Measurements from ENCODE around the gene CENPT. TPM values are rescaled to one million over a fixed set of nuclear protein-coding genes. Genes with fewer than 3 reads are reported as not detected.
"Not testable (repeated sequence)": the region's sequence is repeated elsewhere in the genome, so short reads cannot be mapped to it uniquely, and the experiment has no call there.

Gene CENPT
- total and polyA plus RNA-seq, 2 experiments from 2014 or later, result 61.8 to 65.2 TPM

DNA sequence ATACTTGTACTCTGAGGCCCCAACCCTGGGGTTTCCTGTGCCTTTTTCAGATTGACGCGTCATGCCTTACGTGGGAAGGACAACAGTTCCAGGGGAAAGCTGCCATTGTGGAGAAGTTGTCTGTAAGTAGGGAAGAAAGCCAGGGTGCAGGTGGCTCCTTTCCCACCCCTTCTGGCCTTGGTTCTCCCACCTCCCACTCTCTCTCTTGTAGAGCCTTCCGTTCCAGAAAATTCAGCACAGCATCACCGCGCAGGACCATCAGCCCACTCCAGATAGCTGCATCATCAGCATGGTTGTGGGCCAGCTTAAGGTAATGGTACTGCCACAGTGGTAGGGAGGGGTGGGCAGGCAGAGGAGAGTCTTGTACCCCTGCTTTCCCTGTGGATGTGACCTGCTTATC is 20.8 kb upstream of the CENPT start:
- H3K36me3 ChIP-seq, result peaks cover 31% of the 10 kb centered on the region
- no peak for DNase-seq (ENCODE audit: low read depth in 1 of 2, low spot score in 1 of 2)
- TF ChIP-seq, protein P1, sequence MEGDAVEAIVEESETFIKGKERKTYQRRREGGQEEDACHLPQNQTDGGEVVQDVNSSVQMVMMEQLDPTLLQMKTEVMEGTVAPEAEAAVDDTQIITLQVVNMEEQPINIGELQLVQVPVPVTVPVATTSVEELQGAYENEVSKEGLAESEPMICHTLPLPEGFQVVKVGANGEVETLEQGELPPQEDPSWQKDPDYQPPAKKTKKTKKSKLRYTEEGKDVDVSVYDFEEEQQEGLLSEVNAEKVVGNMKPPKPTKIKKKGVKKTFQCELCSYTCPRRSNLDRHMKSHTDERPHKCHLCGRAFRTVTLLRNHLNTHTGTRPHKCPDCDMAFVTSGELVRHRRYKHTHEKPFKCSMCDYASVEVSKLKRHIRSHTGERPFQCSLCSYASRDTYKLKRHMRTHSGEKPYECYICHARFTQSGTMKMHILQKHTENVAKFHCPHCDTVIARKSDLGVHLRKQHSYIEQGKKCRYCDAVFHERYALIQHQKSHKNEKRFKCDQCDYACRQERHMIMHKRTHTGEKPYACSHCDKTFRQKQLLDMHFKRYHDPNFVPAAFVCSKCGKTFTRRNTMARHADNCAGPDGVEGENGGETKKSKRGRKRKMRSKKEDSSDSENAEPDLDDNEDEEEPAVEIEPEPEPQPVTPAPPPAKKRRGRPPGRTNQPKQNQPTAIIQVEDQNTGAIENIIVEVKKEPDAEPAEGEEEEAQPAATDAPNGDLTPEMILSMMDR (IDR thresholded peaks at IDR 0.05; ENCODE audit: low read depth, low read length), result no peak

DNA sequence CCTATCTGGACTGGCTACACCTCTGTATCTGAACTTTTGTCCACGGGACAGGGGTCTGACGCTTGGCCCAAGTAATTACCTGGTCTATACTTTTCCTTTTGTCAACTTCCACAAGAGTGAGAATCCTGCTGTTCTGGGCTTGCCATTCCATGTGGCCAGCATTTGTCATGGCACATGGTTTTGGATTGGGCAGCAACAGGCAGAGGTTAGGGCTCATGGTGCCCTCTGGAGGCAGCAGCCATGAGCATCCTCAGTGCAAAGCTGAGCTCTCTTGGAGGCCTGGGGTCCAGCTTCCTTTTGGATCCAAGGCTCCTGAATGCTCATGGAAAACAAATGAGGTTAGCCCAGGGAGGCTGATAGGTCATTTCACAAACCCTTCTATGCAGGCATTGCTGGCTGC is 17.8 kb upstream of the CENPT start:
- Histone ChIP-seq H3K27me3 (no peaks in the 10 kb centered on the region), H3K9me3 (ENCODE audit: low read depth) (no peaks in the 10 kb centered on the region), H3K4me1 (ENCODE audit: low read depth) (peaks cover 8% of the 10 kb centered on the region), H3K27ac (no peak overlapping the region), H3K36me3 (peaks cover 22% of the 10 kb centered on the region), H3K4me3 (no peak overlapping the region)
- TF ChIP-seq, protein P1 (IDR thresholded peaks at IDR 0.05; ENCODE audit: low read depth, low read length), result peak; percentile 48
- DNase-seq (ENCODE audit: low read depth in 1 of 2, low spot score in 1 of 2), result peak; percentile 31 to 57

More for the DNA sequence above, 20.8 kb upstream of the CENPT start:
- no peak overlapping the region for H3K4me3 ChIP-seq
- no peaks in the 10 kb centered on the region for H3K27me3 ChIP-seq
- no peaks in the 10 kb centered on the region for H3K4me1 ChIP-seq (ENCODE audit: low read depth)
- H3K9me3 ChIP-seq (ENCODE audit: low read depth), result no peaks in the 10 kb centered on the region
- H3K27ac ChIP-seq, result no peak overlapping the region

- H3K9me3 ChIP-seq (ENCODE audit: low read depth), result no peaks in the 10 kb centered on the region
- TF ChIP-seq, protein P1 (IDR thresholded peaks at IDR 0.05; ENCODE audit: low read depth, low read length), result no peak
- H3K4me3 ChIP-seq, result no peak overlapping the region
- H3K27ac ChIP-seq, result no peak overlapping the region
- H3K36me3 ChIP-seq, result peaks cover 18% of the 10 kb centered on the region
- no peaks in the 10 kb centered on the region for H3K27me3 ChIP-seq
- peaks cover 8% of the 10 kb centered on the region for H3K4me1 ChIP-seq (ENCODE audit: low read depth)
- DNase-seq (ENCODE audit: low read depth in 1 of 2, low spot score in 1 of 2), result no peak
Measured at GRCh38 chr16:67864594-67864993, 17.1 kb upstream of the CENPT start.

- not testable (repeated sequence) for H3K27ac ChIP-seq; DNase-seq (ENCODE audit: low read depth in 1 of 2, low spot score in 1 of 2); H3K4me3 ChIP-seq; H3K27me3 ChIP-seq; H3K9me3 ChIP-seq (ENCODE audit: low read depth); H3K4me1 ChIP-seq (ENCODE audit: low read depth)
- peaks cover 18% of the 10 kb centered on the region for H3K36me3 ChIP-seq
Measured at GRCh38 chr16:67864044-67864443, 16.6 kb upstream of the CENPT start.

DNA sequence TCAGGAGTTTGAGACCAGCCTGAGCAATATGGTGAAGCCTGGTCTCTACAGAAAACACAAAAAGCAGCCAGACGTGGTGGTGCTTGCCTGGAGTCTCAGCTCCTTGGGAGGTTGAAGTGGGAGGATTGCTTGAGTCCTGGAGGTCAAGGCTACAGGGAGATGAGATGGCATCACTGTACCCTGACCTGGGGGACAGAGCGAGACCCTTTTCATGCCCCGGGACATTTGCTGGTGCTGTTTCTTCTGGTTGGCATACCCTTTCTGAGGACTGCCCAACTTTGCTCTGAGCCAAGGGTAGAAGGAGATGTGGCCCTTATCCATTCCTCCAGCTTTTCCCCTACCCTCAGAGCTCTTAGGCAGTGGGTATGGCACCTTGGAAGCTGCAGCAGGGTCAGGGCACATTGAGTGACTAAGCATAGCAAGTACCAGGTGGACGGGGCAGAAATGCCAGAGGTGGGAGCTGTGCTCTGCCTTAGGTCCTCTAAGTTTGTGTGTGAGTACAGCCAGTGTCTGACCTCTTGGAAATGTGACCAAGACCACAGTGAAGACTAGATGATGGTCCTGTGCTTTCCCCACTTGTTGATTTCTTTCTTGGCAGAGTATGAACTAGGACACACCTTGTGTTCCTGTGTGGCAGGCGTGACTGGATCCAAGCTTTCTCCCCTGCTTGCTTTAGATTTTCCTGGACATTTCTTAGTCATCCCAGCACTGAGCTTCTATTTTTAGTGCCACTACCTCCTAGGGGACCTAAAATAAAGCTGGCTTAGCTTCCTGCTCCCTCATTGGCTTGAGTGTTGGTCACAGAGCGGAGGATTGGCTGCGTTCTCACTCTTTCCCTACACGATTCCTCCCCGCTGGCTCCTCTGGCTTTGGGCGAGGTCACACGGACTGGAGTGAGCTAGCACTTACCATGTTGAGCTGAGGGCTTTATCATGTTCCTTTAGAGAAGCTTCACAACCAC is 15.4 kb upstream of the CENPT start:
- peak; percentile 60 to 68 for DNase-seq (ENCODE audit: low read depth in 1 of 2, low spot score in 1 of 2)
- TF ChIP-seq, protein P1 (IDR thresholded peaks at IDR 0.05; ENCODE audit: low read depth, low read length), result no peak
- H3K36me3 ChIP-seq, result peaks cover 11% of the 10 kb centered on the region
- no peaks in the 10 kb centered on the region for H3K9me3 ChIP-seq (ENCODE audit: low read depth)
- no peak overlapping the region for H3K4me3 ChIP-seq
- H3K27ac ChIP-seq, result peak overlapping the region; percentile 65
- no peaks in the 10 kb centered on the region for H3K27me3 ChIP-seq
- H3K4me1 ChIP-seq (ENCODE audit: low read depth), result peaks cover 8% of the 10 kb centered on the region

- DNase-seq (ENCODE audit: low read depth in 1 of 2, low spot score in 1 of 2), result no peak
- no peak overlapping the region for H3K27ac ChIP-seq
- no peak overlapping the region for H3K4me3 ChIP-seq
- H3K9me3 ChIP-seq (ENCODE audit: low read depth), result no peaks in the 10 kb centered on the region
- TF ChIP-seq, protein P1 (IDR thresholded peaks at IDR 0.05; ENCODE audit: low read depth, low read length), result no peak
- H3K4me1 ChIP-seq (ENCODE audit: low read depth), result peaks cover 12% of the 10 kb centered on the region
- H3K27me3 ChIP-seq, result no peaks in the 10 kb centered on the region
- peaks cover 6% of the 10 kb centered on the region for H3K36me3 ChIP-seq
Measured at GRCh38 chr16:67861877-67862276, 14.4 kb upstream of the CENPT start.

All from cardiac muscle cell (in vitro differentiated cells and primary cell).